Measurements from ENCODE around the gene PADI2.

Gene PADI2

DNA sequence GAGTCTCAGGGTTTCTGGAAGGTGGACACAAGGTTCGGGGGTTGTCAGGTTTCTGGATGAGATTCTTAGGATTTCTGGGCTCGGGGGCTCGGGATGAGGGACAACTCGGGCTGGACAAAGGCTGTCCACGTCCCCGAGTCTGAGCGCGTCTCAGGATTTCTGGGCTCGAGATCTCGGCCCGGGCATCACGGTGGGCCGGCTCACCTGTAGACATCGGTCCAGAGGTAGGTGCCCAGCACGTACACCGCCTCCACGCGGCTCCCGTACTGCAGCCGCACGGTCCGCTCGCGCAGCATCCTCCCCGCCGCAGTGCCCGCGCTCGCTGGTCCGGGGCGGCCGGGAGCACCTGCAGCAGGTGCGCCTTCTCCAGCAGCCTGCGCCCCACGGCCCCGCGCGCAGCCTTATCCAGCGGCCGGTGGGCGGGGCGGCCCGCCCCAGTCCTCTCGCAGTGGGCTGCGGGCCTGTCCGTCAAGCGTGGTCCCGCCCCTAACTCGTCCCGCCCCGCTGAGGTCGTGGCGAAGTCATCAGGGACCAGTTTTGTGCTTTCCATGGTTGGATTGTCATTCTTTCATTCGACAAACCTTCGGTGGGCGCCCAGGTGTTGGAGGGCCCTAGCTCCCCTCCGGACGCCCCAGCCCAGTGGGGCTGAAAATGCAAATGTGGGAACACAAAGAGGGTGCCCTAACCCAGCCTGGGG is at the start of gene PADI2:
Gene PADI2 (minus strand): TSS at position 376 of the 697 bp plus-strand sequence. CDS start 80 bp downstream, at position 296.
- peak; percentile 66 to 78 for DNase-seq

DNA sequence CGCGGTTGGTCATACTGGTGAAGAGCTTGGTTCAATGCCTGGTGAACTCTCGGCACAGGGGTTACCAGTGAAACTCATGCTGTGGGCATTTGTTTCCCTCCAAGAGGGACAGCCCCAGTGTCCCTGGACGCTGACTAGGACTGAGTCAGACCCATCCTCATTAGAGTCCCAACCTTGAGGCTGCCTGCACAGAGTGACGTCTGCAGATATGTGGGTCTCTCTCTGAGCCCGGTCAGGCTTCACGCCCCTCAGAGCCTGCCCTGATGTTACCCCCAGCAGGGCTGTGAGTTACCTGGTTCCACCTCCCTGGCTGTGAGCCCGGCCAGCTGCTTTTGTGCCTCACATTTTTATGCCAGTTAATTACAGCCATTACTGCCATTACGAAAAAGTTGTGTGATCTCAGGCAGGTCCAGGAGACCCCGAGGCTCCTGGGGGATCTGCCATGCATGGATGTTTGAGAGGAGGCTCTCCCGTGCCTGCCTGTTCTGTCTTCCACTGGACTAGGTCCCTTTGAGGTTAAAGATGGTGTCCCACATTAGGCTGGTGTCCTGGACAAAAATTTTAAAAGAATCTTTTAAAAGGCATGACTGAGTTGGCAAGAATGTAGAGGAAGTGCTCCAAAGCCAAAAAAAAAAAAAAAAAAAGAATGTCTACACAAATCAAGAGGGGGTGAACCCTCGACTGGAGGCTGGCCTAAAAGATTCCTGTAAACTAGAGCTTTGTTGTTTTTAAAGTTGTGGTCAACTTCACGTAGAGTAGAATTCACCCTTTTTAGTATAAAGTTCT is 49.0 kb upstream of the PADI2 start:
- no peak for DNase-seq

DNA sequence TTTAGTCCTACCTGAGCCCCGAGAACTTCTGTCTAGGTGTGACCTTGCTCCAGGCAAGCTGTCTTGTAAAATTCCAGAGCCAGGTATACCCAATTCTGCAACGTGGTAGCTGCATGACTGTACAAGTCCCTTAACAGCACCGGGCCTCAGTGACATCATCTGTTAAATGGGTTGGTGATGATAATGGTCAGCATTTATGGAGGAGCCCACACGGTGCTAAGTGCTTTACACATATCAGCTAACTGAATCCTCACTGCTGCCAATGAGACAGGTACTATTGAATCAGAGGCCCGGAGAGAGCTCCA is 48.5 kb upstream of the PADI2 start:
- DNase-seq, result no peak

DNA sequence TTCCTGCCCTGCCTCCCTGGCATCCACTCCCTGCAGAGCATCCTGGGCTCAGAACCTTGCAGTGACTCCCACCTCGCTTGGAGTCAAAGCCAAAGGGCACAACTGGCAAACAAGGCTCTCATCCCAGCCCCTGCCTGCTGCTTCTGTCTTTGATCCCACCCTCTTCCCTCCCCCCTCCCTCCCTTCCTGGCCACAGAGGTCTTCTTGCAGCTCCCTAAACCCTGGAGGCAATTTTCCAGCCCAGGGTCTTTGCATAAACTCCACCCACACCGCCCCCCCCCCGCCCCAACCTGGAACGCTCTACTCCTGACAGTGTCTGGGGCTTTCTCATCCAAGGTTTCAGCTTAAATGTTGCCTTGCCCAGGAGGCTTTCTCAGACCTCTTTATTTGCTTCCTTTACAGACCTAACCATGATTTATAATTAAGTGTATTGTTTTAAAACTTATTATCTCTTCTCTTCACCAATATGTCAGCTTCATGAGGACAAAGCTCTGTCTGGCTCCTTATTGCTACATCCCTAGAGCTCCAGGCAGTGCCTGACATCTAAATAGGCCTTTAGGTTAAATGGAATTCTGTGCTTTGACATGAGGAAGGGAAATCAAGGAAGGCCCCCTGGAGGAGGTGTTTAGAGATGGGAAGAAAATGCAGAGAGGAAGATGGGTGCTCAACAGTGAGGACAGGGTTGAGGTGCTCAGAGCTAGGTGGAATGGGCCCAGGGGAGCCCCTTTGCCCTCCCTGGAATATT is 48.0 kb upstream of the PADI2 start:
- no peak for DNase-seq

DNA sequence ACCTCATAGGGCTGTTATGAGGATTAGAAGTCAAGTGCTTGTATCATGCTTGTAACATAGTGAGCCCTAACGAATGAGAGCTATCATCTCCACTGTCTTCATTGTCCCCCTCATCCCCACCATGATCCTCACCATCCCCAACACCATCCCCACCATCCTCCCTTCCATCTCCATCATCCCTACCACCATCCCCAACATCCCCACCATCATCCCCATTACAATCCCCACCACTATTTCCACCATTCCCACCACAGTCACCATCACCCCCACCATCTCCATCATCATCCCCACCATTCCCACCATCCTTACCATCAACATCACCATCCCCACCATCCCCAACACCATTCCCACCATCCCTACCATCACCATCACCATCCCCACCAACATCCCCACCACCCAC is 46.6 kb upstream of the PADI2 start:
- no peak for DNase-seq

DNA sequence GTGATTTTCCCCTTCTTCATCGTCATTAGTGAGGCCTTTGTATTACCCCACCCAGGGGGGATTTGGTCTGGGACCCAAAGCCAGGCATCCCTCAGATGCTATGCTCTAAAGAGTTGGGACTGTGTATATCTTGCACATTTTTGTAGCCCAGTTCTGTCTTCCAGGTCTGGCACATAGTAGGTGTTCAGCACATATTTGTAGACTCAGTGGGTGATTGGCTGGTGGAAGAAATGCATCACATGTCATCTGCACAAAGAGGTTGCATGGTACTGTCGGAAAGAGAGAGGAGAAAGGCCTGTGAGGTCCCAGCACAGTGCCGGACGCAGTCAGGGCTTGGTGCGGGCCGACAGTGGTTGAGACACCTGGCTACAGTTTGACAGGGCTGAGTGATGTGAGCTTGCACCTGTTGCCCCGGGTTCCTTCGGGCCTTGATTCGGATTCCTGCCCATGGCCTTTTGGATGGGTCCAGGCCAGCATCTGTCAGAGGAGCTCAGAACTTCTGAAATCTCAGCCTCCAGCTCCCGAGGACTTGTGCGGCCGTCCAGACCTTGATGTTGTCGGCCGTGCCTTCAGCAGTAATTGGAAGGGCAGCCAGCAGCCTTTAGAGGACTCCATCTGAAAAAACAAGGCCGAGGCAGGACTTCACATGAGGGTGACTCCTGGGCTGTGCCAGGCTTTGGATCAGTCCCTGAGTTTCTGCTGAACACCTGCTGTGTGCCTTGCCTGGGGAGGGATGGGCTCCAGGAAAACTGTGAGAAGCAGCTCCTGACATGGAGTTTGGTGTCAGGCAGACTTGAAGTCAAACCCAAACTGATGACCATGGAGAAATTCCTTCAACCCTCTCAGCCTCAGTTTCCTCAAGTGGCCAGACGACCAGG is 44.8 kb upstream of the PADI2 start:
- no peak for DNase-seq

DNA sequence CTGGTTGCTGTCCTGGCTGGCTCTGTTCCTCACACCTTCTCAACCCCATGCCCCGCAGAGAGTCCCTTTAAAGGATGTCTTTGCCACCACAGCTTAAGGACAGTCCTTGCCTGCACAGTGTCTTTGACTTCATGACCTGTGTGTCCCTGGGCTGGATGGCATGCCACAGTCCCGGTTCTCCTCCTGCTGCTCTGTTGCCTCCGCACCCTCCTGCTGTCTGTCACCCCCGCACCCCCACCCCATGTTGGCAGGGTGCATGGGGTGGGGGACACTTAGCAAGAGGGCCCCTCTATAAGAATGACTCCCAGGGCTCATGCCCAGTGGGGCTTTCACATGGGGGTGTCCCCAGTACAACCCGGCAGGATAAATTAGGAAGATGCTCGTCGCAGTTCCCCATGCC is 44.1 kb upstream of the PADI2 start:
- DNase-seq, result no peak

DNA sequence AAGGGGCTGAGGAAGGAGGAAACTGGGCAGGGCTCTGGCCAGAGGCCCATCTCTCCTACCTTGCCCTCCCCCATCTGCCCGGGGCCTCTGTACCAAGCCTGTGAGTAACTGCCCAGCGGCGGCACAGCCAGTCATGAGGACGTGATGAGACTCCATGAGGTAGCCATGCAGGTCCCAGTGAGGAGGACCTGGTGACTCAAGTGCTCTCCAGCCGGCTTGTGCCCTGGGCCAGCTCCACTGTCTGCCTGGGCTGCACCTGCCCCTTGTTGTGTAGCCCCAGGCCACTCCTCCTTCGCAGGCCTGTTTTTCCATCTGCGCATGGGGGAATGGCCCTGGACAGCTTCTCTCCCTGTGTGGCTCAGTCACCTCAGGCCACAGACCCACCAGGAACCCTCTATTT is 43.7 kb upstream of the PADI2 start:
- no peak for DNase-seq

DNA sequence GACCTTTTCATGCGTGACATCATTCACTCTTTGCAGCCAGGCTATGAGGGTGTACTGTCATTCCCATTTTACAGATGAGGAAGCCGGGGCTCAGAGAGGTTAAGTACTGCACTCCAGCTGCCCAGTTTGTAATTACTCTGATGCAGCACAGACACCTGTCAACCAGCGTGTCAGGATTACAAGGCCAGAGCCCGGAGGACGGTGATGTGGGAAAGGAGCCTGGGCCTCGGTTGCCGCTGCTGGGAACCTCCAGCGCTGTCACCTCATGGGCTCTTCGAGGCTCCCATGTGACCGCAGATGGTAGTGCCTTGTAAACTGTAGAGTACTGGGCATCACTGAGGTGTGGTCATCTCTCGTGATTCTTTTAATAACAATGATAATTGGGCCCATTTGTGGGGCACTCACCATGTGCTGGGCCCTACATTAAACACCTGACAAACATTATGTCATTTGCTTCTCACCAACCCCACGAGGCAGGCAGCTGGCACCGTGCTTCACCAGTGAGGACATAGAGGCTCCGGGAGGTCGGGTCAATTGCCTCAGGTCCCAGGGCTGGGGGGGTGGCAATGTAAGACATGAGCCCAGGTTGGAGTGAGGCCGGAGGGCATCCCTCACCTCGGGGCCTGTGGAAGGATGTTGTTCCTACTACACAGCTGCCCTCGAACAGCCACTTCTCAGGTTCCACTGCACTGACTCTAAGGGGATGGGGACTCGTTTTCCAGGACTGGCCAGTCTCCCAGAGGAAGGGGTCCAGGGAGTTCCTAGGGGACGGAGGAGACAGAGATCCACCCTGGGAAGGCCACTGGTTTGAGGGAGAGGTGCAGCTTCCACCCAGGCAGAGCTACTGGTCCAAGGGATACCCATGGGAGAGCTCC is 42.9 kb upstream of the PADI2 start:
- DNase-seq, result no peak

DNA sequence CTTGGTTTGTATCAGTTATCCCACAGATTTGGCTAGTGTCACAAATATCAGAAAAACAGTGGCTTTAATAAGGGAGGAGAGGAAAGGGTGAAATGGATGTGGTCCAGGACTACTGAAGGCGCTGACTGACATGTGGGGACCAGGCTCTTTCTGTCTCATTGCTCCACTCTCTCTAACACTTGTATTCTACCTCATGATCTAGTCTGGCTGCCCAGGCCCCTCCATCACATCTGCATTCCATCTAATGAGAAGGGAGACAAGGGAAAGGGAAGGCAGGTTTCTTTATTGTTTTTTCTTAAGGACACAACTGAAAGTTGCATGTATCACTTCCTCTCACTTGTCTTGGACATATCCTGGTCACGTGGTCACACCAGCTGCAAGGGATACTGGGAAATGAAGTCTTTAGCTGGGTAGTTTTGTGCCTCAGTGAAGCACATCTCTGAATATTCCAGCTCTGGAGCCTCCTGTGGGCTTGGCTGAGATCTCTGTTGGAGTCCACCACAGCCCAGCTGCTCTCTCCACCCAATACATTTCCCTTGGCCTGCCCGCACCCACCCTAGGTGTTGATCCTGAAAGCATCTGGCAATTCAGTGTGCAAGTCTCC is 42.0 kb upstream of the PADI2 start:
- DNase-seq, result no peak

DNA sequence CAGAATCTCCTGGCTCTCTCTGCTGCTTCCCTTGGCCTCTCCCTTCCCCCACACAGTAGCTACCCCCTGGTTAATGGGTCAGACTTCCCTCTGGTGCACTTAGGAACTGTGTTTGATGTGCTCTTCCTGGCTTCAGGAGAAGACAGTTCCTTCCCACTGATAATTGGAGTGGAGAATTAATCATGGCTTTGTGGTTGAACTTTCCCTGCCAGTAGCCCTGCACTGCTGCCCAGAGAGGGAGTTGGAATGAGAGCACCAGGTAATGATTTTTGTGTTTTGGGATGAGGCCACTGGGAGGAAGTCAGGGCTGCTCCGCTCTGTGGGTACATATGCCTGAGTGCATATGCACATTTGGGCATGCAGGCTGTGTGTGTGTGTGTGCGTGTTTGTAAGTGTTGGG is 39.7 kb upstream of the PADI2 start:
- DNase-seq, result no peak

DNA sequence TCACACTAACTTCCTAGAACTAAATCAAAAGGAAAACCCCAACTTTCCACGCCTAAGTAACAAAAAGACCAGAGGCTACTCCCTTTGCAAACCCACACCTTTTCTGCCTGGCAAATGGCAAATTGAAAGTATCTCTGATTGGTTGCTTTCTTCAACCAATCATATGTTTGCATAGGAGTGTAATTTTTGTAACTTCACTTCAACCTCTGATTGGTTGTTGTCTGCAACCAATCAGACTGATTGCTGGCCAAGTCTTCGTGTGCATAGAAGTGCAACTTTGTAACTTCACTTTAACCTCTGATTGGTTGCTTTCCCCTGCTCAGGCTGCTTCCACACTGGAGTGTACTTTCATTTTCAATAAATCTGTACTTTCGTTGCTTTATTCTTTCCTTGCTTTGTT is 36.9 kb upstream of the PADI2 start:
- DNase-seq, result no peak

DNA sequence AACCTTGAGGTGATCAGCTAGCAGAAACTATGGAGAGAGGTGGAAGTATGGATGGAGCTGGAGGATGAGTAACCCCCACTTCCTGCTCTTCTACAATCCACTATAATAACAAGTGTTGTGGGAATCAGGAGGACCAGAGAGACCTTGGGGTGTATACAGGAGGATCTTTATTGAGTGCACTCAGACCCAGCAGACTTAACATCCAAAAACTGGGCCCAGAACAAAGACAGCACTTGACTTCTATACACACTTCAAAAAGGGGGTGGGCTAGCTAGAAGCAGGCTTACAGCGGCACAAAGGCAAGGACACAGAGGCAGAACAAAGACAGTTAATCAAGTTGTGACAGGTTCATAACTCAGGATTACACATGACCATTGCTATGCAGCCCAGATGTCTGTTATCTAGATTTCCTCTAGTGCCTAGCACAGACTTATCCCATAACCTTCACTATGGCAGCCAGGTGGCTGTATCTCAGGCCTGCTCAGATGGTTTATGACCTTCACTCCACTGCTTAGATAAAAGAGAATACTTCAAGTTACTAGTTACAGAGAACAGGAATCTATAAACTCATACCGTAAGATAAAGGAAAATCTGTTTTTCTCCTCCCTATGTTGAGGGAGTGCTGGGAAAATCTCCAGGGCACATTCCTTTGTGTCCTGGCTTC is 36.1 kb upstream of the PADI2 start:
- DNase-seq, result no peak

DNA sequence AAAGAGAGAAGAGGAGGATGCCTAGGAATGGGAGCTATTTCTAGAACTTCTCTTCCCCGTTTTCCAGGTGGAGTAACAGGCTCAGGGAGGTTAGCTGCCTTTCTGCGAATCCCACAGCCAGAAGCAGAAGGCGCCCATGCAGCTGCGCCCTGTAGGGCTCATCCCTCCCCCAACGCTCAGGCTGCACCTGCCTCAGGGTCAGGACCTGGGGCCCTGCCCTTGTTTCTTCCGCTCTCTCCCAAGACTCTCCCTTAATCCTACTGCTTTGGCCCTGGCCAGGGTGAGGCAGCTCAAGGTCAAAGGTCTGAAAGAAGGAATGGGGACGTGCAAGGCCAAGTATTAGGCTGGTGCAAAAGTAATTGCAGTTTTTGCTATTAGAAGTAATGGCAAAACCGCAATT is 30.5 kb upstream of the PADI2 start:
- DNase-seq, result no peak

DNA sequence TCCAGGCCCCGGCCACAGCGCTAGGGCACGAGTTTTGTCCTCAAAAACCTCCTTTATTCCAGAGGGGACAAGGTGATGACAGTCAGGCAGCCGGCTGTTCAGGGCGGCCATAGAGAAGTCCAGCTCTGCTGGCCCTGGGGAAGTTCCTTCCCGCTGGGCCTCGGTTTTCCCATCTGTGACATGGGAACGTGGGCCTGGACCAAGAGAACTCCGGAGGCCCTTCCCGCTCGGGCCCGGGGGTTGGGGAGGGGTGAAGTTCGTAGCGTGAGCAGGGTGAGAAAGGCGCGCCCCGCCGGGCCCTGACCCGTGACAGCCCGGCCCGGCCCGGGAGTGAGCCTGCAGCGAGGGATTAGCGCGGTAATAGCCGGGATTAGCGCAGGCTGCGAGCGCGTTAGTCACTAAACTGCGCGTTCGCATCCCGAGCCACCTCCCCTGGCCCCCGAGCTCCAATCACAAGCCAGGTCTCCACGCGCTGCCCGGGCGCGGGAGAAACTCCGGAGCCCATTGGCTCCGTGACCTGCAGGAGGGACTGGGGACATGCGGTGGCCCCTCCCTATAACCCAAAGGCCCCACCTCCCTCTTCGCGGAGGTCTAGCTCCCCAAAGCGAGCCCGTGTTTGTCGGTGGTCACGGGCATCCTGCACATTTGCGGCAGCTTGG is 29.8 kb upstream of the PADI2 start:
- no peak for DNase-seq

DNA sequence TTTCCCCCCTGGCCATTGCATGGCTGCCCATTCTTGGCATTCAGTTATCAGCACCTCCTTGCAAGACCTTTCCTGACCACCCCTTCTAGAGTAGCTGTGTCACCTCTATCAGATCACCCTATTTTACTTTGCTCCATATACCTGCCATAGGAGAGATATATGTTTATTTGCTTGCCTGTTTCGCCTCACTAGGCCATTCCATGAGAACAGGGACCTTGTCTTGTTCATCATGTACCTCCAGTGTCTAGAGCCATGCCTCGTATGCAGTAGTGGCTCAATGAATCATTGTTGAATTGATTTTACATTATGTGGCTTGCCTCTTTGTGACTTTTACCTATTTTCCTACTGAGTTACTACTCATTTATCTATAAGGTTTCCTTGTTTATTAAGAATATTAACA is 26.4 kb upstream of the PADI2 start:
- no peak for DNase-seq

DNA sequence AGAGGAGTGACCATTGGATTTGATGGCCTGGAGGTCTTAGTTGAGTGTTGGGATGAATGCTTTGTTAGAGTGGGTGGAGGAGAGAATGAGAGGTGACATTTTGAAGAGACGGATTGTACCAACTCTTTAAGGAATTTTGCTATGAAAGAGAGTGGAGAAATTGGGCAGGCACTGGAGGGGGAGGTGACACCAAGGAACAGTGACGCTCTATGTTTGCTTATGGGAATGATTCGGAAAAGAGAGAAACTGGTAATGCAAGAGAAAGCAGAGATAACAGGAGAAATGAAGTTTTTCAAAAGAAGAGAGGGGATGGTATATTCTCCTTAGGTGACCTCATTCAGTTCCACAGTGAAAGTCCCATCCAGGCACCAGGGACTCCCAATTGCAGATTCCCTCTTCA is 24.5 kb upstream of the PADI2 start:
- no peak for DNase-seq

DNA sequence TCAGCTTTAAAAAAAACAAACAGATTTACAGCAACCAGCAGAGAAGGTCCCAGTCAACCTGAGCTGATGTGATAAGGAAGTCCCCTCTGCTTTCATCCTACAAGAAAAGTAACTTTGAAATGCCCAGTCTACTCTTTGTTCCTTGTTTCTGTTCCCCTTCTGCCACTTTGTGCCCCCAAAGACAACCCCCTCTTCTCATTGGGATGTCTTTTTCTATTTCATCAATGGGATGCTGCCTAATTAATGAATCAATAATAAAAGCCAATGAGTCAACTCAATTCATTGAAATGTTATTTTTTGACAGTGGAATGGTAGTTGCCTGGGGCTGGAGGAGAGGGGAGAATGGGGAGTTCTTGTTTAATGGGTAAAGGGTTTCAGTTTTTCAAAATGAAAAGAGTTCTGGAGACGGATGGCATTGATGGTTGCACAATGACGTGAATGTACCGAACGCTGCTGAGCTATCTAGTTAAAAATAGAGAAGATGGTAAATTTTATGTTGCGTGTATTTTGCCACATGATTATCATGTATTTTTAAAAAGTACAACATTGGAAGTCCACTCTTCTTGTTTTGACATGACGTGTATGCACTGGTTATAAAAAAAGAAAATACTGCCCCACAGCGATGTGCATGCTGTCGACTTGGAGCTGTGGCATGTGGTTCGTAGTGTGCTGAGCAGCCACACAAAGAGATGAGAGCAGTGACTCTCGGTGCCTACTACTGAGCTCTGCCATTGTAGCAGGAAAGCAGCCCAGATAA is 22.4 kb upstream of the PADI2 start:
- DNase-seq, result no peak

DNA sequence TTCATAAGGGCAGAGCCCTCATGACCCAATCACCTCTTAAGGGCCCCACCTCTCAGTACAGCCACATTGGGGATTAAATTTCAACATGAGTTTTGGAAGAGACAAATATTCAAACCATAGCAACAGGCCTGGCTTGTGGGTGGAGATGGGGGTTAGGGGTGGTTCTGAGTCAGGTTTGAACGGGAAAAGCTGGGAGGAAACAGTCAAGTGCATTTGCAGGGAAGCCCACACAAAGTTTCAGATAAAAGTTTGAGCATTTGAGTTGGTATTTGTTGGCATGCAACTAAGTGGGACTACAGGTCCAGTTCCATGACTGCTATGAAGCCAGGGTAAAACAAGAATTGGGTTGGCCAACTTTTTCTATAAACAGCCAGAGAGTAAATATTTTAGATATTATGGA is 21.0 kb upstream of the PADI2 start:
- DNase-seq, result no peak

DNA sequence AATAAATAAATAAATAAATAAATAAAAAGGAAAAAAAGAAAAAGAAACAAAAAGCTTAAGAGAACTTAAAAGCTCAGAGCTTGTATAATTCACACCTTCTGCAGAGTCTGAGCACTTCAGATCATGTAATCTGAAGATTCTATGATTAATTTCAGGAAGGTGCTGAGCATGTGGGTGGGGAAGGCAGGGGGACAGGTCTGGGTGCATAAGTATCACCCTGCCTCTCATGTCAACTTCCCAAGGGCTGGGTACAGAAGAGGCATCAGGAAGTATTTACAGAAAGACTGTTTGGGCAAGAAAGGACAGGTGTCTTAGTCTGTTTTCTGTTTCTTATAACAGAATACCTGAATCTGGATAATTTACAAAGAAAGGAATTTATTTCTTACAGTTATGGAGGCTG is 20.4 kb upstream of the PADI2 start:
- no peak for DNase-seq
